ENCODE measurements around the gene TP53INP2. TPM values are rescaled to one million over a fixed set of nuclear protein-coding genes. Genes with fewer than 3 reads are reported as not detected.
A peak's percentile ranks its signal among the peaks of the same experiment; 100 is the strongest.

The TP53INP2 gene
- total and polyA plus RNA-seq, 2 of the 4 experiments (the other 2 are of a cell fraction) = 1.3 to 7.4 TPM

DNA sequence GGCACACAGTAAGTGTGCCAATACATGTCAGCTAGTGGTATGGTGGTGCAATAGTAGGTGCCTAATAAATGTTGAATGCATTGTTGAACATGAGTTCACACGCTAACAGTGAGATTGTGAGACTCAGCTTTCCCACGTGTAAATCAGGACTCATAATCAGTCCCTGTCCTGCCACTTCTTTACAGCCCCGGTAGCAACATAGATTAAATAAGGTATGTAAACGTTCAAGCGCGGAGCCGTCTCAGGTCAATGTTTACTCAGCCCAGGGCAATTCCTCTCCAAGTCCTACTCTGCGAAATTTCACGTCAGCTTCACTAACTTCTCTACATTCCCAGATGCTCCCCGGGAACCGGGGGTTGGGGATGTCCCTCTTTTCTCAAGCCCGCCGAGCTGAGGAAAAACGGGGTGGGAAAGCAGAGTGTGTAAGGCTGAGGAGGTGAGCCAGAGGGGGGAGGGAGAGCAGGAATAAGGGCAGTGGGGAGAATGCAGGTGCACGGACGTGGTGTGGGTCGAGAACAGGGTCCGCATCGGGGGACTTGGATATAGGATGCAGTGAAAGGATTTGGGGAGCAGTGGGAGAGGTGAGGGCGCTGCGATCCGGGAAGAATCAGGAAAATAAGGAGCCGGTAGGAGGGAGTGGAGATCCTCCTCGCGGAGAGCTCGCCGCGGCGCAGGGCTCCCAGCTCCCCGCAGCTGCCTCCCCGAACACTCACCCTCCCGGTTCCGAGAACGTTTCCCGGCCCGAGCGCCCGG, 544 bp upstream of the TP53INP2 start:
- intact Hi-C loops (cut with micrococcal nuclease) = loop anchor here (5.0 kb wide), 1 partner anchor 146 kb away; the partner anchor contains the start of gene MAP1LC3A
- DNase-seq = peak; percentile 37
- peak overlapping the region; percentile 2; the same call in 1 of the 2 replicates for H3K18ac ChIP-seq (ENCODE audit: low read depth, low read length)
- H3K4me3 ChIP-seq (ENCODE audit: insufficient read depth, low read depth, low read length) = peak overlapping the region; percentile 69
- CTCF ChIA-PET = no interaction called here
- in situ Hi-C loops (cut with MboI; ENCODE audit: low sequenced_read_pairs) = no loop called here
- peak overlapping the region; percentile 16; the same call in 1 of the 2 replicates for H2AK5ac ChIP-seq (ENCODE audit: low read depth, low read length)
- H2AFZ ChIP-seq (replicated peaks; ENCODE audit: low read length, poor library complexity) = peak overlapping the region; percentile 96
- H2BK5ac ChIP-seq (ENCODE audit: low read depth, low read length, poor library complexity, severe bottlenecking) = peak overlapping the region; percentile 4
- H4K20me1 ChIP-seq (ENCODE audit: insufficient read depth, low read length) = 0 out of 2 replicates have a peak, but pooled peaks cover 3% of the 10 kb centered on the region
- H3K27ac ChIP-seq (ENCODE audit: insufficient read depth, low read length) = peak overlapping the region; percentile 22
- H3K79me1 ChIP-seq (ENCODE audit: low read depth in 1 of 2, low read length in 2 of 2) = peaks cover 0 to 33% of the 10 kb centered on the region in 2 experiments; a peak in 2 of 4 replicates
- no TSS peak for BruUV-seq (replicated peaks)
- POLR2A ChIA-PET (ENCODE audit: unreplicated experiment) = interaction anchor here (0.6 to 1.1 kb wide), 3 partner anchors 9 to 104 kb away, joined by 3 to 6 read pairs (median 3); no protein-coding TSS in a partner anchor
- H3K4ac ChIP-seq (ENCODE audit: low read depth, low read length) = peak overlapping the region; percentile 75
- H3K36me3 ChIP-seq (ENCODE audit: control insufficient read depth, insufficient read depth, low read length) = no peaks in the 10 kb centered on the region
- H2AK9ac ChIP-seq (replicated peaks; ENCODE audit: low read depth, low read length, poor library complexity) = peak overlapping the region; percentile 89
- H3K27me3 ChIP-seq (ENCODE audit: control insufficient read depth, insufficient read depth, low read length) = peaks cover 2% of the 10 kb centered on the region; the same call in 1 of the 2 replicates
- H2BK120ac ChIP-seq (ENCODE audit: low read depth, low read length) = no peak overlapping the region
- H3K23ac ChIP-seq (ENCODE audit: low read depth, low read length) = peak overlapping the region; percentile 92
- H2BK15ac ChIP-seq (ENCODE audit: low read depth, low read length) = no peak overlapping the region; the same call in 2 of the 3 replicates
- WGBS, 2 experiments (ENCODE audit: extremely low coverage in 2 of 2, insufficient read length in 1 of 2) = 0% methylated on average over 2 of the region's 38 CpGs; no CpG with 5 or more reads in 1 of the 2 experiments
- peak overlapping the region; percentile 22 to 84; a peak in 3 of 4 replicates for H4K8ac ChIP-seq (ENCODE audit: low read depth in 2 of 2, low read length in 2 of 2)
- H4K5ac ChIP-seq (ENCODE audit: low read depth, low read length) = 0 out of 2 replicates have a peak overlapping the region, but pooled peaks have one; percentile 3
- H3K9me1 ChIP-seq (ENCODE audit: insufficient read depth, low read length) = peaks cover 9% of the 10 kb centered on the region; the same call in 1 of the 2 replicates
- no peak for TF ChIP-seq NFE2L2 (IDR thresholded peaks at IDR 0.05; ENCODE audit: low read depth, low read length)
- peak; percentile 65 for TF ChIP-seq CEBPB (IDR thresholded peaks at IDR 0.05; ENCODE audit: low read depth, low read length)
- TF ChIP-seq MAFK (IDR thresholded peaks at IDR 0.05; ENCODE audit: low read depth, low read length) = no peak
- TF ChIP-seq RAD21 (IDR thresholded peaks at IDR 0.05; ENCODE audit: low read length) = no peak
- no peaks in the 10 kb centered on the region for H3K9me3 ChIP-seq (ENCODE audit: control insufficient read depth, insufficient read depth, low read length)
- dilution Hi-C loops (cut with HindIII; ENCODE audit: low sequenced_read_pairs, unreplicated experiment) = no loop called here
- H3K14ac ChIP-seq (replicated peaks; ENCODE audit: low read depth, low read length) = peak overlapping the region; percentile 85
- H3K4me2 ChIP-seq (ENCODE audit: low read depth, low read length) = peak overlapping the region; percentile 86
- peaks cover 8% of the 10 kb centered on the region for H3K4me1 ChIP-seq (ENCODE audit: control insufficient read depth, insufficient read depth, low read length)
- H3K56ac ChIP-seq (ENCODE audit: extremely low read depth, insufficient read depth, low read length) = peak overlapping the region; percentile 5; the same call in 1 of the 2 replicates
- peak overlapping the region; percentile 33; the same call in 1 of the 2 replicates for H4K91ac ChIP-seq (ENCODE audit: insufficient read depth, low read depth, low read length)
- peak overlapping the region; percentile 9; the same call in 1 of the 2 replicates for H2BK20ac ChIP-seq (ENCODE audit: low read depth, low read length)
- no peak for ATAC-seq (ENCODE audit: low read depth)
- H3K9ac ChIP-seq (ENCODE audit: low read depth, low read length) = peak overlapping the region; percentile 72
